GM19099 (cell line): ENCODE data around the gene PDF.

Source experiments
- POLR2A ChIP-seq: IDR thresholded peaks from 3 replicates; pipeline ENCODE4 v1.6.1; 2011; ENCODE audit warnings: low read depth; ENCODE audit not compliant: insufficient read length; ENCODE audit errors: extremely low read depth

Gene PDF

DNA sequence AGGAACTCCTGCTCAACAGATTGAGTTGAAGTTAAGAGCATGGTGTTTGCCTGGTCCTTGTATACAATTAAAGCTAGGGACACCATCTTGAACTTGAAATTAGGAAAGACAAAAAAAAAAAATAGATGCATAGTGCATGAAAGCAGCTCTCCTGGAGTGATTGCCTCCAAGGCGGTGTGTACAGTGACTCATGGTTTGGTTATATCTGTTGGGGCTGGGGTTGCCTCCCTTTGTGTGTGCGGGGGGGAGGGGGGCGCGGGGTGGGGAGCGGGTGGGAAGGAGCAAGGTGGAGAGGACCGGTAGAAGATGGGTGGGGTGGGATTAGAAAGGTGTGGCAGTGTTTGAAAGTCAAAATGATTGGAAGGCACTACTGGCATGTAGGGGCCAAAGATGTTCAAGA lies 17.8 kb upstream of the PDF start:
- no peak for TF ChIP-seq POLR2A

DNA sequence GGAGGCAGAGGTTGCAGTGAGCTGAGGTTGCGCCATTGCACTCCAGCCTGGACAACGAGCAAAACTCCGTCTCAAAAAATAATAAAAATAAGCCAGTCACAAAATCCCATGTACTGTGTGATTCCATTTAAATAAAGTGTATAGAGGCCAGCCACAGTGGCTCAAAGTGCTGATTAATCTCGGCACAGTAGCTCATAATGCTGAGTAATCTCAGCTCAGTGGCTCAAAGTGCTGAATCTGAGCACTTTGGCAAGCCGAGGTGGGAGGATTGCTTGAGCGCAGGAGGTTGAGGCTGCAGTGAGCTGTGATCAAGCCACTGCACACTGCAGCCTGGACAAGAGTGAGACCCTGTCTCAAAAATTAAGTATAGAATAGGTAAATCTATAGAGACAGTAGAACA lies 16.3 kb upstream of the PDF start:
- TF ChIP-seq POLR2A: no peak

DNA sequence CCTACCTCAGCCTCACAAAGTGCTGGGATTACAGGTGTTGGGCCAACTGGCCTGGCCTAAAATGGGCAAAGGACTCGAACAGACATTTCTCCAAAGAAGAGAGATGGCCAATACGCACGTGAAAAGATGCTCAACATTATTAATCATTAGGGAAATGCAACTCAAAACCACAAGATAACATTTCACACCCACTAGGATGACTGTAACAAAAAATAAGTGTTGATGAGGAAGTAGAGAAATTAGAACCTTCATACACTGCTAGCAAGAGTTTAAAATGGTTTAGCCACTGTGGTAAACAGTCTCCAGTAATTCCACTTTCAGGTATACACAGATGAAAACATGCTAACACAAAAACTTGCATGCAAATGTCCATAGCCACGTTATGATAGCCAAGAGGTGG lies 15.5 kb upstream of the PDF start:
- no peak for TF ChIP-seq POLR2A

DNA sequence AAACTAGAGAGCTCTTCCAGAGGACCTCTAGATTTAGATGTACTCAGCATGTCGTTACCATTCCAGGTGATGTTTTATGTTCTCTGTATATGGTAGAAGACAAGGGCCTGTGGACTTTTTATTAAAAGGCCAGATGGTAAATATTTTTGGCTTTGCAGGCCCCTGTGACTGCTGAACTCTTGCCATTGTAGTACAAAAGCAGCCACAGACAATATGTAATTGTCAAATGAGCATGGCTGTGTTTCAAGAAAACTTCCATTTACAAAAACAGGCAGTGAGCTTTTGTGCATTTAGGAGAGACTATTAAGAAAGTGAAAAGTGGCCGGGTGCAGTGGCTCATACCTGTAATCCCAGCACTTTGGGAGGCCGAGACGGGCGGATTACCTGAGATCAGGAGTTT lies 13.8 kb upstream of the PDF start:
- no peak for TF ChIP-seq POLR2A

DNA sequence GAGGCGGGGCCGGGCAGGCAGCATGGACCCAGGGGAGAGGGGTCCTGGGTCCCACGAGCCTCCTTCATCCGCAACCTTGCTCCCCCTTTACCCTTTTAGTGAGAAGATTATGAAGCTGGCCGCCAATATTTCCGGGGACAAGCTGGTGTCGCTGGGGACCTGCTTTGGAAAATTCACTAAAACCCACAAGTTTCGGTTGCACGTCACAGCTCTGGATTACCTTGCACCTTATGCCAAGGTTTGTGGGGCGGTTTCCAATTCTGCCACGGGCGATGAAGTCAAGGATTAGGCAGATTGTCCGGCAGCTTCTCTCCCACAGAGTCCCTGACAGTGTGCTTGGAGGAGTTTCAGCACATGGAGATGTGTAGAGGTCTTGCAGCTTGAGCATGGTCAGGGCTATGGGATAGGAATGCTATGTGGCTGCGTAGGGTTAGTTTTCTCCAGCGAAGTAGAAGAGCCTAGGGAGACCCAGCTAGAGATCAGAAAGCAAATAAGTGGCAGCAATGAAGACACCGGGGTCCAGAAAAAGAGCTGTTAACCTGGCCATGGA lies 9.8 kb upstream of the PDF start:
- no peak for TF ChIP-seq POLR2A

DNA sequence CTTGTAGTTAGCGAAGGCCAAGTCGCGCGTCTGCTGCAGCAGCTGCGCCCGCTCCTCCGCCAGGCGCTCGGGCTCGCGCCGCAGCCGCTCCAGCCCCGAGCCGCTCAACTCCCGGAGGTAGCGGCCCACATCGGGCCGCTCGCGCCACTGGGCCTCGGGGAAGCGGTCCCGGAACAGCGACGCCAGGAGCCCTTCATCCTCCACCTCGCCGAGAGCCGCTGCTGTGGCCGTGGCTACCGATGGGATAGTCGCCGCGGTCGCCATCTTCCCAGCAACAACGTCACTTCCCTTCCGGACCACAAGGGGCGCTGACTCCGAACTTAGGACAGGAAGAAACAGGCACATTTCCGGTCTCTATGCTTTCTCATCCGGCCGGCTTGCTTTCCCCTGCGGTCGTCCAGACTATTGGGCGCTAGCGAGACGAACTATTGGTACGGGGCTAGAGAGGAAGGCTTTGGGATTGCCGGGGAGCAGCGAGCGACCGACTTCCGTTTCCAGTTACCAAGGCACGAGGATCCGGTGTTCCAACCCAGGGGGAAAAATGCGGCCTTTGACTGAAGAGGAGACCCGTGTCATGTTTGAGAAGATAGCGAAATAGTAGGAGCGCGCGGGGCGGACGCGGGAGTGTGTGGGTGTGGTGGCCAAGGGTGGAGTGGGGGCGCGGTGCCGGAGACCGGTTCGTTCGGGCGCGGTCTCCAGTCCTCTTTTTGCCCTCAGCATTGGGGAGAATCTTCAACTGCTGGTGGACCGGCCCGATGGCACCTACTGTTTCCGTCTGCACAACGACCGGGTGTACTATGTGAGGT lies 9.1 kb upstream of the PDF start, which contains the start of the genes COG8 and NIP7:
COG8 (minus strand) TSS at position 276 of the 806 bp plus-strand sequence; CDS start at position 264, 12 bp downstream.
NIP7 (plus strand) TSS at position 484 of the 806 bp plus-strand sequence; CDS start at position 542, 58 bp downstream.
- TF ChIP-seq POLR2A: peak; percentile 92

DNA sequence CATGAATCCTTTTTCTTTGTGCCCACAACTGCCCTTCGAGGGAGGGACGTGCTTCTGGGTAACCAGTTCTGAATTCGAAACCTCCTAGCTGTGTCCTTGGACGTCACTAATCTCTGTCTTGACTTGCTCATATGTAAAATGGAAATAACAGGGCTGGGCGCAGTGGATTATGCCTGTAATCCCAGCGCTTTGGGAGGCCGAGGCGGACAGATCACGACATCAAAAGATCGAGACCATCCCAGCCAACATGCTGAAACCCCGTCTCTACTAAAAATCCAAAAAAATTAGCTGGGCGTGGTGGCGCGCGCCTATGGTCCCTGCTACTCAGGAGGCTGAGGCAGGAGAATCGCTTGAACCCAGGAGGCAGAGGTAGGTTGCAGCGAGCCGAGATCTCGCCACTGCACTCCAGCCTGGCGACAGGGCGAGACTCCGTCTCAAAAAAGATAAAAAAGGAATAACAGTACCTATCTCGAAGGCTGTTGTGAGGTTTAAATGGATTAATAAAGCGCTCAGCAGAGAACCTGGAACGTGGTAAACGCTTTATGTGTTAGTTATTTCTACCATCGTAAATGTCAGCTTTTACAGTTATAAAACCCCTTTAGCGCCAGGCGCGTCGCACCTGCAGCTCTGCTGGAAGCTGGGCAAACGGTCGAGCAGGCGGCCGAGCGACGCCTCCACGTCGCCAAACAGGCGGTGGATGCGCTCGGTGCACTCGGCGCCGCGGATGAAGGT lies 8.3 kb upstream of the PDF start:
- no peak for TF ChIP-seq POLR2A

DNA sequence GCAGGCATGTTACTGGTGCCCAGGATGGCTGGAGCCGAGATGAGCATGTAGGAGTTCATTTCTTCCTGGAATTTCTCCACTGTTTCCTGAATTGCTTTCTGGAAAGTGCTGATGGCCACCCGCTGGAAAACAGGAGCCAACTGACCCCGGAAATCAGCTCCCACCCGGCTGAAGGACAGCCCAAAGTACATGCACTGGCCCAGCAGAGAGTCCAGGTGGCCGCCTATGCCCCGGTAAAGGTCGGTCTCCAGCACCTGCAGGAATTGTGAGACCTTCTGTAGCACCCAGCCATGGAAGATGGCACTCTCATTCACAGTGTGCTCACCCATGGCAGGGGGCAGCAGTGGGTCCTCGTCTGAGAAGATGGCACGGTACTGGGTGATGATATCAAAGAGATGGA lies 4.3 kb upstream of the PDF start:
- no peak for TF ChIP-seq POLR2A

DNA sequence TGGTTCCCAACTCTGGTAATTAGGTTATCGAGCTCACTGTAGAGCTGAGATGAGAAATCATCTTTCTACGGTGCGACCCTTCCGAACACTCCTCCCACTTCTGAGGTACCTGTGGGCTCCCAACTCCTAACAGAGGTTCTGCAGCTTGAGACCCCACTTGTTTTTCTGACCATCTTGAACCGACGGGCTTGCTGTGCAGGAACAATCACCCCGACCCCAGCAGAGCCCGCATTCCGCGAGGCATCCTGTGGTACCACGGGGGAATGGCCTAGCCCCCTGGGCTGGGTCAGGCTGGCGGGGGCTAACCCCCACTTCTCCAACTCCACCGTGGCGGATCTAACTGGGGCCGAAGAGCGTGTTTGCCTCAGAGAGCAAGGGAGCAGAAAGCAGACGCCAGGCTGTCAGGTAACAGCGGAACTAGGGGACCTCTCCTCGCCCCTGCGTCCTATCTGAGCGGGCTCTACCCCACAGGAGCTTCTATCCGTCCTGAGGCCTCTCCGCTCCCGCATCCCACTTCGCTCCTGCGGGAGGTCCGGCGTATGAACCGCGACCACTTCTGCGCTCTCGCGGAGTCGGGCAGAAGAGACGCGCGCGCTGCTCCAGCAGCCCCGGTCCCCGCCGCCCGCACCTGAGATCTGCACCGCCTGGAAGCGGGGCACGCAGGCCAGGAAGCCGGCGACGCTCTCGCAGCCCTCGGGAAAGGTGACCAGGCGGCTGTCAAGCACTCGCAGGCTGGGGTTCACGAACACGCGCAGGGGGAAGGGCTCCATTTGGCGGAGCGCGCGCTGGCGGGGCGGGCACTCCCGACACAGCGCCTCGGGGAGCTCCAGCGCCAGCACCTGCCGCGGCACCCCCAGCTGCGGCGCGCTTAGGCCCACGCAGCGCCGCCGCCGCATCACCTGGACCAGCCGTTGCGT lies 761 bp downstream of the PDF start:
- TF ChIP-seq POLR2A: no peak

DNA sequence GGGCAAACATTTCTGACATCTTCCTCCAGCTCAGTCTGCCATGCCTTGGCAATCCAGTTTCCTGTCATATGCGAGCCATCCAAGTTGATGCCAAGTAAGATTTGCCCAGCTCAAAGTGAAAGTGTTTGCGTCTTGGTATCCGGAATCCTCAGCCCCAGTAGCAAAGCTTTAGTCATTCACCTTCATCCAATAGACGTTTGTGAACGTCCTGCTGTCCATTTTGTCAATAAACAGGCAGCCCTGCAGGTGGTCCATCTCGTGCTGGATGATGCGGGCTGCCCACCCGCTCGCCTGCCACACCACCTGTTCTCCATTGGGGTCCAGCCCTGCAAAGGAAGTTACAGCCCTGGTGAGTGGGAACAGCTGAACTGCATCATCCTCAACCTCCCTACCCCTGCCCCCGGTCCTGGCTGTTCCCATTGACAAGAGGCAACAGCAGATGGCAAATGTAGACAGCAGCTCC lies 1.5 kb downstream of the PDF start:
- TF ChIP-seq POLR2A: no peak

DNA sequence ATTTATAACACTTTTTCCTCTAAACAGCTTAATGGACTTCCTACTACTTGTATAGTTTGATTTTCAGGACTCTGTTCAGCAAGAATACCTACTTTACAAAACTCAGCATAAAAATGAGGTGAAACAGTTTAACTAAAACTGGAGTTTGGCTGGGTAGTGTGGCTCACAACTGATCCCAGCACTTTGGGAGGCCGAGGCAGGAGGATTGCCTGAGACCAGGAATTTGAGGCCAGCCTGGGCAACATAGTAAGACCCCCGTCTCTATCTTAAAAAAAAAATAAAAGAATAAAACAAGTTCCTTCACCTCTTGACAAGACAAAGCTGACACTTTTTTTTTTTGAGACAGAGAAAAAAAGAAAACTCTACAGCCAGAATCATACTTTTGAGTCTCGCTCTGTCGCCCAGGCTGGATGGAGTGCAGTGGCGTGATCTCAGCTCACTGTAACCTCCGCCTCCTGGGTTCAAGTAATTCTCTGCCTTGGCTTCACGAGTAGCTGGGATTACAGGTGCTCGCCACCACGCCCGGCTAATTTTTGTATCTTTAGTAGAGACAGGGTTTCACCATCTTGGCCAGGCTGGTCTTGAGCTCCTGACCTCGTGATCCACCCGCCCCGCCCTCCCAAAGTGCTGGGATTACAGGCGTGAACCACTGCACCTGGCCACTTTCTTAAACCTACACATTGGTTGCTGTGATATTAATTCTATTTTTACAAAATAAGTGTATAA lies 2.6 kb downstream of the PDF start:
- TF ChIP-seq POLR2A: no peak

DNA sequence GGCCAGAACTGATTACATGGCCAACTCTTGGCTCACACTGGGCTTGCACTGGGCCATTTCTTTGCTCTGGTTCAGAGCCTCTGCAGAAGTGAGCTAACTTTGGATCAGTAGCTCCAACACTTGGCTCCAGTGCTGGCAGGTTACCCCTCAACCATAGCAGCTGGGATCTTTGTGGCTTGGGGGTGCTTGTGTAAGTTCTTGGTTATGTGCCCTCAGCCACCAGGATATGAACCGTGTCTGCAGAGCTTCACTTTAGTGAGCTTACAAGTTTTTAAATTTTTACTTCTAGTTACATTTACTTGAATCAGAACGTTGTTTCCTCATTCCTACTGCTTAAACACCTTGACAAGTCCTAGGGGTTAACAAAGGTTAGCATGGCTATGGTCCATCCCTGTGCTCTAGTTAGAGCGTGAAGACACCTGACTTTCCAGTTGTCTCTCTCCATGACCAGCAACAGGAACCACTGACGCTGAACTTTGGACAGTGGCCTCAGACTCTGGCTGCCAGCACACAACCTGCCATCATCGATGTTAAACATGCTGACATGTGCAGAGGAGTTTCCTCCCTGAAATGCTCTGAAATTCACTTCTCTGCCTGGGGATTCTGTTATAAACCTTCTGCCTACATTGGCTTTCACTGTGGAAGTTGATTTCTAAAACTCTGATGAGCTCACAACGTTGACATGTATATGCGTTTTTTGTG lies 4.1 kb downstream of the PDF start:
- TF ChIP-seq POLR2A: peak; percentile 25

DNA sequence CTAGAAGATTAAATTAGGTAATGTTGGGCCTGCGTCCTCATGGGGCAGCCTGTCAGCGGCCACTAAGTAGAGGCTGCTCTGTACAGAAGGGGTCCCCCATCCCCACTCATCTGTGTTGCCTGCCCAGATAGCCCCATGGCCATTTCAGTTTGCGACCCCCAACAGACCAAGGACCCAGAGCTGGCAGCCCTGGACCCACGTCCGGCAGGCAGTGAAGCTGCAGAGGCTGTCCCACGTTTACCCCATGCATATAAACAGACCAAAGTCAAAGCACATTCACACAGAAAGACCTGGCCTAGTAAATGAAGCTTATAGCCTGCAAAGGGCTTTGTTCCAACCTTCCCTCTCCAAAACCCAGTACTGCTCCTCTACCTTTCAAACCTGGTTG lies 4.6 kb downstream of the PDF start:
- no peak for TF ChIP-seq POLR2A
